SU-DHL-6 (cell line): Measurements from ENCODE around the gene CD8B.

Experiments used
- CTCF ChIP-seq: fragments of 200-600 bp; sonication (generic); IDR thresholded peaks from one replicate; pipeline ENCODE4 v1.5.1; 2017; ENCODE audit warnings: antibody characterized with exemption, mild to moderate bottlenecking, low read length, moderate library complexity; ENCODE audit not compliant: insufficient read depth, poor library complexity, severe bottlenecking
- EZH2phosphoT487 ChIP-seq: fragments of 200-600 bp; sonication (generic), shearing (Covaris generic); conservative IDR thresholded peaks from 2 replicates; pipeline ENCODE4 v1.6.1; 2018; ENCODE audit warnings: mild to moderate bottlenecking, antibody characterized with exemption, low read length, moderate library complexity, mixed read lengths

- TF ChIP-seq CTCF (no peak), EZH2phosphoT487 (no peak)
Observed at GRCh38 chr2:86831537-86831936, 30.1 kb downstream of the CD8B start.
